NCI-H524 (cell line): Measurements from ENCODE around the gene PKNOX2.

Source experiments
- DNase-seq, 2 experiments: peaks; one replicate each; lab custom pipeline; 2025; lab: John Stamatoyannopoulos, UW

PKNOX2 gene

DNA sequence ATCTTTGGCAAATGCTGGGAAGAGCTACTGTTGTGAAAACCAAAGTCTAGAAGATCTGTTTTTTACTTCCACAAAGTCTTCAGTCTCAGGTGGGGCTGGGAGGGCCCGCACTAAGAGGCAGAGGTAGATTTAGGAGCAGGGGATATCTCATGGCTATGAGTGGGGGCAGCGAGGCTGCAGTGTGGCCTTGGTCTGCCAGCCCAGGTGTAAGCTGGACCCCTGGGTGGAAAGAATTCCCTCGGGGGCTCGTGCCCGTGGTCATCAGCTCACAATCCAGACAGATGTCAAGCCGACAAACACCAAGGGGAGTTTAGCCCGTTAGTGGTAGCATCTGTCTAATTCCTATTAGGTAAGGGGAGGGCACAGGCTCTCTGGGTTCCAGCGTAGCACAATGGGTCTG is 9.0 kb downstream of the PKNOX2 start:
- DNase-seq: peak; percentile 23 to 74

DNA sequence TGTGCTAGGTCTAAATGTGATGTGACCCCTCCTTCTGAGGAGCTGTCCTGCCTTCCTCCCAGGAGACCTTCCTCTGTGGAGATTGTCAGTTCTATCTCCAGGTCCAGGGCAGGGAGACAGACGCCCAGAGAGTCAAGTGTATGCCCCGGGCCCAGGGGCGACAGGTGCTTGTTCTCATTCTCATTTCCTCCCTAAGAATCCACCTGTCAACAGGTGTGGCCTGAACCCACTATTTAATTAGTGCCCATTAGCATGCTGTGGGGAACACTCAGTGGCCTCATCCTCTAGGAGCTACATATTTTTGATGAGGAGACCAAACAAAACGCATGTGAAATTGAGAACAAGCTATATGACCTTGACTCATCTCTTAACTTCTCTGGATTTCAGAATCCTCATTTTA is 9.5 kb downstream of the PKNOX2 start:
- no peak for DNase-seq

- peak in 1 of 2 experiments; percentile 5 for DNase-seq
Observed at GRCh38 chr11:125174686-125175085, 10.1 kb downstream of the PKNOX2 start.

GRCh38 chr11:125175166-125175565 is 10.6 kb downstream of the PKNOX2 start:
- no peak for DNase-seq

DNA sequence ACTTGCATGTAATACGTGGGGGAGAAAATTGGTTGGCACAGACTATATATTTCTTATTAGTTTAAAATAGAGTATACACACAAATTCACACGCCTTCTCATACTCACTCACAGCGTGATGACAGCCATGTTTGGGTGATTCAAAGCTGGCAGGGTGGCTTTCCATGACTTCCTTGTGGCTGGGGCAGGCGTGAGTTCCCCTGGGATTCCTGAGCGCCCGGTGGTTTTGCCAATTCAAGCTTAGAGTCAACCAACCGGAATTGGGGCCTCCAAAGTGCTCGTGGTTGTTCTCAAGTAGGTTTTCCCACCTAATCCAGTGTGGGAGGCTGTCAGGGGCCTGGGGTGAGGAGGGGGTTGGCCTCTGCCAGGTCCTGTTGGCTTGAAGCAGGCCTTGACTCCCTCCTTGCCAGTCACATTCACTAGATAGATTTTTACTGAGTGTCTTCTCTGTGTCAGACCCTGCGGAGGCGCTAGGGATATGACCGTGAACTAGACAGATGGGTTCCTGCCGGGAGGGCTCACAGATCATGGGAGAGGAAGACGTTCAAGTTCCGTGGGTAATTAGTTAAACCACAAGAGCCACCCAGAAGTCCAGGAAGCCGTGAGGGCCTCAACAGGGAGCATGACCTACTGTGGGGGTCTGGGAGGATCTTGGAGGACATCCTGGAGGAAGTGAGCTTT is 11.5 kb downstream of the PKNOX2 start:
- DNase-seq: peak in 1 of 2 experiments; percentile 27

- DNase-seq: no peak
Observed at GRCh38 chr11:125176866-125177265, 12.3 kb downstream of the PKNOX2 start.

DNA sequence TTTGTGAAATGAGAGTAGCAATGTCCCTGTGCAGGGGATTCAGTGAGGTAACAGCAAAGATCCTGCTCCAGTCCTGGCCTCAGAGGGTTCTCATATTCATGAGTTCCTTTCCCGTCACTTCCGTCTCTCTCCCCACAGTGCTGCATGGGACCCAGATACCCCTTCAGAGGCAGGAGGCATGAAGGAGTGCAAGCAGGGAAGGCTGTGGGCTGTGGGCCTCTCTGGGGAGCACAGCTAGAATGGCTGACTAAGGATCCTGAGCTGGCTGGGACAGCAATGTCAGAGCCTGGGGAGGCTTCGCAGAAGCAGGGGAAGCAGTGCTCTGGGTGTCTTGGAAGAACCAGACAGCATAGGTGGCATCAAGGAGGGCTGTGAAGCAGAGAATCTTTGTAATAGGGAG is 13.0 kb downstream of the PKNOX2 start:
- no peak for DNase-seq

GRCh38 chr11:125179346-125179745 is 14.8 kb downstream of the PKNOX2 start:
- DNase-seq: no peak

GRCh38 chr11:125179895-125180294 is 15.3 kb downstream of the PKNOX2 start:
- no peak for DNase-seq

GRCh38 chr11:125180413-125181305 is 16.1 kb downstream of the PKNOX2 start:
- DNase-seq: no peak

DNA sequence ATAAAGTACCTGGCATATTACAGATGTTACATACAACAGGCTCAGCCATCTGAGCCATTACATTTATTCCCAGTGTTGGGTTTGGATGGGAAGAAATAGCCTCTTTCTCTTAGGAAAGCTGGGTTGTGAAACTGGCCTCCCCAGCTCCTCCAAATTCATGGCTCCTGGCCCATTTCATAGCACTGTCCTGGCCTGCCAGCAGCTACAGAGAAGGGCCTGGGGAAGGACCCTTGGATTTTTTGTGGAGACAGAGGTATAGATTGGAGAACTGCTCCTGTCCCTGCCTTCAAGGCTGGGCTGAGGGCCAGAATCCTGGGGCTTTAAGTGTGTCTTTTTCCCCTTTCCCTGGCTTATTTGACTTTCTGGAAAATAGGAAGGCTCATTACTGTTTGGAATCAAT is 18.0 kb downstream of the PKNOX2 start:
- DNase-seq: no peak

DNA sequence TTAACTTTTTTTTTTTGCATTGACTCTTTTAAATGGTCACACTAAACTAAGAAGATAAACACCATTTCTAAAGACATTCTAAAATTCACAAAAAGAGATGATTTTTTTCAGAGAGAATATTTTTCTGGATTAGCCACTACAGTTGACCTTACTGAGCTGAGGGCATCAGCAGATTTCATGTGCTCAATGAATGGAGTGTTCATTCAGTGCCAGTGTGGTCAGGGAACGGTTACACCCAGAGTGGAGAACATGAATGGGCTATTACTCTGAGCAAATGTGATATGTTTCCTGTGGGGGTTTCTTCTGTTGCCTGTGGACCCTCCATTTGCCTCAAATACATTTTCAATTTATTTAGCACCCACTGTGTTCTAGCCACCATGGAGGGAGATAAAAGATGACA is 19.1 kb downstream of the PKNOX2 start:
- DNase-seq: no peak

DNA sequence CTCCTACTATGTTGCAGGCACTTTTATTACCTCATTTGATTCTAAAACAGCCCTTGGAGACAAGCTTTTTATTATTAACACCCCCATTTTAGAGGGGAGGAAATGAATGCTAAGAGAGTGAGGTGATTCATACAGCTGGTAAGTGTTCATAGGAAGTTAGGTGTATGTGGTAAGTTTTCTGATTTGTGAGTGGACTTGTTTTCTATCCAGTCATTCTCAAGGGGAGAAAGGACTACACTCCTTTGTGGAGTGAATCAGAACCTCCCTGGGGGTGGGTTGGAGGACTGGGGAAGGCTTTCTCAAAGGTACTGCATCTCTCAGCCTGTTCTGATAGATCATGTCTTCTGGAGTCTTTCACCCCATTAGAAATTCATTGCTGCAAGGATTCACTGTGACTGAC is 23.5 kb downstream of the PKNOX2 start:
- no peak for DNase-seq

DNA sequence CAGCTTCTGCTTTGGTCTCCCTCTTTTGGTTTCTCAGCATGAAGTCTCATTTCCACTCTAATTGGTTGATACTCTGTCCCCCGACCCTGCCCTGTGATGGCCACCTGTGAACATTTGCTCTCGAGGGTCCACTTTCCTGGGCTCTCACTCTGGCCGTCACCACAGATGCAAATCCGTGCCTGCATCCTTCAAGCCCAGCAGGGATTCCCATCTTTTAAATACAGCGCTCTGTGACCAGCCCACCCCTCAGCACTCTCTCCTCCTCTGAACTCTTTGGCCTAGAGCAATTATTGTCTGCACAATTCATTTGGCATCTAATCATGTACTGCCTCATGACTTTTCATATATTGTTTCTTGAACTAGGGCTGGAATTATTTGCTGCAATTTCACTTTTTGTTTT is 26.0 kb downstream of the PKNOX2 start:
- DNase-seq: no peak

DNA sequence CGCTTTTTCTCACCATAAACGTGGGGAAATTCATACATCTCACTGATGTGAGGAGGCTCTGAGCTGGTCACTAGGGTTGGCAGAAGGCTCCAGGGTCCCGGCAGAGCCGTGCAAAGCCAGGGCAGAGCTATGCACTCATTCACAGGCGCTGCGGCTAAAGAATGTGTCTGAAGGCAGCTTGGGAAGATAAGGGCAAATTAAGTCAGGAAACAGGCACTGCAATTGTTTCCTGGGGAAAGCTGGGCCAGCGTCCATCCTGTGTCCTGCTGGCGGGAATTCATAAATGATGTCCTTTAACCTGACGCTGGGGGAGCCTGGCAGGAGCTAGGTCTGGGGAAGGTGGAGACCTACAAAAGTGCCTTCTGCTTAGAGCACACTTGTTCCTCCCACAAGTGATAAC is 27.6 kb downstream of the PKNOX2 start:
- DNase-seq: no peak

- no peak for DNase-seq
Observed at GRCh38 chr11:125192717-125193415, 28.3 kb downstream of the PKNOX2 start.

DNA sequence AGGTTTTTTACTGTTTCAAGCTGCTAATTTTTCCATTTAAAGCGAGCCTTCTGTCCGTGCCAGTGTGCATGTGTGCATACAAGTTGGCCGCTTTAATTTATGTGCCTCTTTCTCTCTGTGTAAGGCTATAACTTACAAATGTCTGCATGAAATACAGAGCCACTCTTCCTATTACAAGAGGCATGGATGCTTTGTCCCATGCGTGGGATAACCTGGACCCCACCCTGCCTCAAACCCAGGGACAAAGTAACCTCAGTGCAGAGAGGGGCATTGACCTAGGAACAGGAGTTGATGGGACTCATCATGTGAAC is 28.8 kb downstream of the PKNOX2 start:
- no peak for DNase-seq

DNA sequence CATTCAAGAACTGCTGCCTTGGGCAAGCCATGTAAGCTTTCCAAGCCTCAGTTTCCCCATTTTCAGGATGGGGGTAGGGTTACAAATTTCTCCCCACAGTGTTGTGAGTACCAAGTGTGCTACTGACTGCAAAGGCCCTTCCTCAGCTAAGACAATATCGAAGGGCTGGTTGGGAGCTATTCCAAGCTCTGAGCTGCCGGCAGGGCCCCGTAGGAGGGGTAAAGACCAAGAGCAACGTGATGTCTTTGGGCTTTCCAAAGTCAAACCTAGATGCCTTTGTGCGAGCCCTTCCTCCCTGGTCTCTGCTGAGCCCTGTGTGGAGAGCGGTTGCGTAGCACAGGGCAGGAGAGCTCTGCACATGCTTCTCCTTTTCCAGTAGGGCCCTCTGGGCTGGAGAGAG is 29.3 kb downstream of the PKNOX2 start:
- no peak for DNase-seq

GRCh38 chr11:125199915-125200314 is 35.4 kb downstream of the PKNOX2 start:
- DNase-seq: no peak

DNA sequence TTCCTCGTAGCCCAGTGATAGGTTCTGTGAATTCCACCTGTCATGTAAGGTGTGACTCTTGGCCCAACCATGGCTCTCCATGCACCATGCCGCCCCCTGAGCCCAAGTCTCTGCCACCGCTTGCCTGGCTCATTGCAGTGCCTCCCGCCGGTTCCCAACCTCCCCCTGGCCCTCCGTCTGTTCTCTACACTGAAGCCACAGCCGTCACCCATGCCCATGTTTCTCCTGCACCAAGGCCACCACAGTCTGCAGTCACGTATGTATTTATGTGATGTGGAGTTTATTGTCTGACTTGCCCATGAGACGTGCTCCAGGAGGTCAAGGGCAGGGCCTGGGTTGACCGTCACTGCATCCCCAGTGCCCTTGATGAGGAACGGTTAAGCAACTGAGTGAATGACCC is 35.9 kb downstream of the PKNOX2 start:
- DNase-seq: no peak

- DNase-seq: peak in 1 of 2 experiments; percentile 51
Observed at GRCh38 chr11:125201525-125202141, 37.1 kb downstream of the PKNOX2 start.

DNA sequence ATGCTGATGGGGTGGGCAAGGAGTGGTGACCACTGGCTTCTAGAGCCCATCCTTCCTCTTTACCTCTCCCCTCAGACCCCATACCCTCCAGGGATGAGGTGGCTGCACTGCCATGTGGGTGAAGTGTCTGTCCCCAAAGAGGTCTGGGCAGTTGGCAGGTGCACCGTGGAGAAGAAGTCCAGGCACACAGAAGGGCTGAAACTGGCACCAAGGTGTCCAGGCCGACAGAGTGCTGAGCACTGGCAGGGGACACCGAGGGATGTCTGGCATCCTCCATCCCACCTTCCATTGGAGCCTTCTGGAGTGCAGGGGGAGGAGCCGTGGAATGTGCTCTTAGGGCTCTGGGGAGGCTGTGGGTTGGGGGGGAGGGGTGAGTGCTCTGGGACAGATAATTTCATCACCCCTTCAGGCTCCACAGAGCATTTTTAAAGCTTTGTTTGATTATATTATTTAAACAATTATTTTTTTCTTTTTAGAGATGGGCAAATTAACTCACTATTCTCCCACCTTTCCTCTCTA is 37.9 kb downstream of the PKNOX2 start:
- no peak for DNase-seq
